CD4-positive, alpha-beta T cell (primary cell): ENCODE measurements around the gene ENKD1. TPM values are rescaled to one million over a fixed set of nuclear protein-coding genes. Genes with fewer than 3 reads are reported as not detected.

ENCODE experiments used
- ATAC-seq: fragments of 200-7000 bp; cut with Tn5 transposase; one replicate; pipeline ENCODE4 v1.10.0; 2022; ENCODE audit warnings: mild to moderate bottlenecking; ENCODE audit not compliant: poor library complexity
- CTCF ChIA-PET: fragments of 350-600 bp; sonication (Branson Sonifier 250); formaldehyde crosslinking; loops from one replicate; lab custom pipeline; 2021; ENCODE audit warnings: antibody characterized with exemption, inconsistent platforms; lab: Charles Lee
- POLR2A ChIA-PET: fragments of 350-600 bp; sonication (Branson Sonifier 250); formaldehyde crosslinking; loops from one replicate; lab custom pipeline; 2021; ENCODE audit warnings: antibody characterized with exemption, inconsistent platforms; lab: Charles Lee
- DNase-seq, 14 experiments: peaks; one replicate each; pipeline ENCODE4 v3.0.0-alpha.2; 2013 to 2020; ENCODE audit warnings: mixed read lengths in 2 of 14
- H3K27ac ChIP-seq, 2 donors: one replicate each; pipeline versions ENCODE4 v1.5.1 to v1.7.0; 2013; ENCODE audit warnings: low read length in 2 of 2, low read depth in 1 of 2, mild to moderate bottlenecking in 1 of 2
- H3K27me3 ChIP-seq, 2 experiments: 1 replicate in 1 of 2; 2 replicates in 1 of 2; pipeline versions ENCODE4 v1.6.1 to v1.7.0; 2013; ENCODE audit warnings: low read length in 2 of 2, control low read depth in 1 of 2, mild to moderate bottlenecking in 1 of 2, moderate library complexity in 1 of 2; ENCODE audit not compliant: insufficient read depth in 2 of 2, control insufficient read depth in 1 of 2
- H3K36me3 ChIP-seq: one replicate; pipeline ENCODE4 v1.6.1; 2013; ENCODE audit warnings: low read length, control low read depth; ENCODE audit not compliant: insufficient read depth
- H3K4me1 ChIP-seq: one replicate; pipeline ENCODE4 v1.6.1; 2013; ENCODE audit warnings: low read length, control low read depth; ENCODE audit not compliant: insufficient read depth
- H3K4me3 ChIP-seq: one replicate; pipeline ENCODE4 v1.5.1; 2013; ENCODE audit warnings: mild to moderate bottlenecking, low read length, moderate library complexity
- H3K9me3 ChIP-seq, 2 experiments: 1 replicate in 1 of 2; 2 replicates in 1 of 2; pipeline versions ENCODE4 v1.6.1 to v1.7.0; 2013; ENCODE audit warnings: low read length in 2 of 2, mild to moderate bottlenecking in 2 of 2, control low read depth in 1 of 2, moderate library complexity in 1 of 2; ENCODE audit not compliant: control insufficient read depth in 1 of 2, insufficient read depth in 1 of 2
- H3K27ac Mint-ChIP-seq: one replicate; pipeline ENCODE4 v1.8.0; 2020; ENCODE audit warnings: mixed read lengths
- H3K27me3 Mint-ChIP-seq: one replicate; pipeline ENCODE4 v1.8.0; 2021; ENCODE audit warnings: mixed read lengths
- H3K36me3 Mint-ChIP-seq: one replicate; pipeline ENCODE4 v1.8.0; 2021; ENCODE audit warnings: low read depth, mixed read lengths
- H3K4me1 Mint-ChIP-seq: one replicate; pipeline ENCODE4 v1.8.0; 2021; ENCODE audit warnings: low read depth, mixed read lengths
- H3K4me3 Mint-ChIP-seq: one replicate; pipeline ENCODE4 v1.8.0; 2020; ENCODE audit warnings: mild to moderate bottlenecking, mixed read lengths
- H3K9me3 Mint-ChIP-seq: one replicate; pipeline ENCODE4 v1.8.0; 2020; ENCODE audit warnings: mixed read lengths
- CTCF ChIP-seq: fragments of 200-600 bp; IDR thresholded peaks from one replicate; pipeline ENCODE4 v1.8.0; 2022; ENCODE audit warnings: antibody characterized with exemption, mild to moderate bottlenecking
- intact Hi-C, 2 experiments: fragments of 100-400 bp; cut with DNase I in 1 of 2; cut with micrococcal nuclease in 1 of 2; formaldehyde crosslinking; loops; one replicate each; pipeline versions ENCODE4 v1.15.1 to v1.9.0; 2023 to 2025; cut with DNase I, micrococcal nuclease
- total RNA-seq, 174 experiments: library from RNA in 2 of 174; stranded (reverse) in 2 of 174; gene quantifications; one replicate each; pipeline ENCODE4 v1.2.3 and lab custom pipeline; 2021 to 2026

Gene ENKD1
- total RNA-seq, 2 experiments from 2014 or later: 2.0 to 3.5 TPM

DNA sequence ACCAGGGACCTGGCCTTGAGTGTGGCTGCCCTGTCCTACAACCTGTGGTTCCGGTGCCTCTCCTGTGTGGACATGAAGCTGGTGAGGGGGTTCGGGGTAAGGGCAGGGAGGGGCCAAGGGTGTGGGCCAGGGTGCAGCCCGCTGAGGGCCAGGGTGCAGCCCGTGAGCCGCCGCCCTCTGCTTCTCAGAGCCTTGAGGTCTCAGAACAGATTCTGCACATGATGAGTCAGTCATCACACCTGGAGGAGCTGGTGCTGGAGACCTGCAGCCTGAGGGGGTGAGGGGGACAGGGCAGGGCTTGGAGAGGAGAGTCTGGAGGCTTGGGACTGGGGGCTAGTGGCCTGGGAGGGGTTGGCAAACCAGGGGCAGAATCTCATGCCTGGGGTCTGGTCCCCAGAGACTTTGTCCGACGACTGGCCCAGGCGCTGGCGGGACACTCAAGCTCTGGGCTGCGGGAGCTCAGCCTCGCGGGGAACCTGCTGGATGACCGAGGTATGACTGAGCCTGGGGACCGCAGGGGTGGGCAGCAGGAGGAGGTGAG lies 19.4 kb downstream of the ENKD1 start:
- Histone ChIP-seq H3K4me3 (no peak overlapping the region), H3K27ac (peak overlapping the region; percentile 36 to 83), H3K4me1 (peaks cover 42% of the 10 kb centered on the region), H3K36me3 (peaks cover 57% of the 10 kb centered on the region), H3K9me3 (no peaks in the 10 kb centered on the region), H3K27me3 (no peaks in the 10 kb centered on the region)
- Mint-ChIP-seq H3K36me3 (peaks cover 50% of the 10 kb centered on the region), H3K27me3 (no peaks in the 10 kb centered on the region), H3K9me3 (no peaks in the 10 kb centered on the region), H3K27ac (no peak overlapping the region), H3K4me3 (no peak overlapping the region), H3K4me1 (peaks cover 12% of the 10 kb centered on the region)
- CTCF ChIA-PET: interaction anchor here (1.5 kb wide), 1 partner anchor 133 kb away, joined by 4 read pairs; no protein-coding TSS in a partner anchor
- ATAC-seq: no peak
- POLR2A ChIA-PET: interaction anchor here (0.8 to 5.8 kb wide), 4 partner anchors 12 to 110 kb away, joined by 3 to 75 read pairs (median 39); partner anchors contain the start of genes ACD and CTCF
- intact Hi-C loops: no loop called here
- no peak for TF ChIP-seq CTCF
- DNase-seq: peak in 1 of 14 experiments; percentile 24

DNA sequence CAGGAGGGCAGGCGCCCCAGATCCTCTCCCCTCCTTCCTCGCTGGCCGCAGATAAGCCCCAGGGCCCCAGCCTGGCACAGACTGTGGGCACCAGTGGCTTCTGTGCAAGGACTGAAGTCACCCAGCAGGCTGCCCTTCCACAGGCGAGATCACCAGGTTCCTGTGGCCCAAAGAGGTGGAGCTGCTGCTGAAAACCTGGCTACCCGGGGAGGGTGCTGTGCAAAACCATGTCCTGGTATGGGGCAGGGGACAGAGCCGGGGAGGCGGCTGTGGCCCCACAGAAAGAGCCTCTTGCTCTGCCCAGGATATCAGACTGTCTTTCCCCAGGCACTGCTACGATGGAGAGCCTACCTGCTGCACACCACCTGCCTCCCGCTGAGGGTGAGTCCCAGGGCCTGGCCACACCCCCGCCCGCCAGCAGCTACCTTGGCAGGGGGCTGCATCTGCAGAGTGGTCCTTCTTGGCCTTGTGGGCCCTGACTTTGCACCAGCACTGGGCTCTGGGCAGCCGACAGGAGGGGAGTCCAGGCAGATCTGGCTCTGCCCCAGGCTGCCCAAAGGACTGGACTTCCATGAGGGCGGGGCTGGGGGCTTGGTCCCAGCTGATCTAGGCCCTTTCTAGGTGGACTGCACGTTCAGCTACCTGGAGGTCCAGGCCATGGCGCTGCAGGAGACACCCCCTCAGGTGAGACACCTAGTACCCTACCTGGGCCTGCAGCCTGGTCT lies 21.0 kb downstream of the ENKD1 start:
- H3K4me1 Mint-ChIP-seq: peaks cover 8% of the 10 kb centered on the region
- peak; percentile 15 for ATAC-seq
- H3K27ac Mint-ChIP-seq: peak overlapping the region; percentile 87
- peak overlapping the region; percentile 65 for H3K4me3 ChIP-seq
- peak overlapping the region; percentile 87 for H3K4me3 Mint-ChIP-seq
- peaks cover 39% of the 10 kb centered on the region for H3K4me1 ChIP-seq
- POLR2A ChIA-PET: interaction anchor here (0.5 to 5.8 kb wide), 23 partner anchors 11 to 338 kb away, joined by 3 to 90 read pairs (median 4); partner anchors contain the start of genes ACD, ATP6V0D1, C16orf86 and CTCF
- no peaks in the 10 kb centered on the region for H3K9me3 Mint-ChIP-seq
- H3K36me3 Mint-ChIP-seq: peaks cover 34% of the 10 kb centered on the region
- peak overlapping the region; percentile 73 to 83 for H3K27ac ChIP-seq
- H3K27me3 Mint-ChIP-seq: no peaks in the 10 kb centered on the region
- peak in 5 of 14 experiments; percentile 14 to 56 (median 45) for DNase-seq
- no peaks in the 10 kb centered on the region for H3K27me3 ChIP-seq
- intact Hi-C loops: loop anchor here in 1 of 2 experiments (1.0 kb wide), 1 partner anchor 124 kb away; no protein-coding TSS in a partner anchor
- CTCF ChIA-PET: interaction anchor here (0.6 to 7.4 kb wide), 16 partner anchors 13 to 140 kb away, joined by 3 to 65 read pairs (median 6); partner anchors contain the start of genes CTCF and RIPOR1
- no peak for TF ChIP-seq CTCF
- peaks cover 40% of the 10 kb centered on the region for H3K36me3 ChIP-seq
- no peaks in the 10 kb centered on the region for H3K9me3 ChIP-seq

- TF ChIP-seq CTCF: no peak
- peaks cover 23% of the 10 kb centered on the region for H3K36me3 Mint-ChIP-seq
- no peaks in the 10 kb centered on the region for H3K4me1 Mint-ChIP-seq
- ATAC-seq: no peak
- Histone ChIP-seq H3K36me3 (peaks cover 28% of the 10 kb centered on the region), H3K9me3 (no peaks in the 10 kb centered on the region), H3K27ac (peak overlapping the region in 1 of 2 donors; percentile 83), H3K4me3 (no peak overlapping the region), H3K4me1 (peaks cover 36% of the 10 kb centered on the region), H3K27me3 (no peaks in the 10 kb centered on the region)
- intact Hi-C loops: loop anchor here (1.0 kb wide), 5 partner anchors 23 to 123 kb away; partner anchors contain the start of gene CTCF (in 1 of the 2)
- H3K4me3 Mint-ChIP-seq: peak overlapping the region; percentile 79
- CTCF ChIA-PET: interaction anchor here (0.6 to 7.4 kb wide), 10 partner anchors 24 to 1190 kb away, joined by 3 to 65 read pairs (median 7); partner anchors contain the start of gene CTCF
- peak overlapping the region; percentile 79 for H3K27ac Mint-ChIP-seq
- peak in 1 of 14 experiments; percentile 32 for DNase-seq
- no peaks in the 10 kb centered on the region for H3K27me3 Mint-ChIP-seq
- POLR2A ChIA-PET: interaction anchor here (1.3 to 5.8 kb wide), 7 partner anchors 15 to 436 kb away, joined by 3 to 90 read pairs (median 24); partner anchors contain the start of genes ACD and CTCF
- no peaks in the 10 kb centered on the region for H3K9me3 Mint-ChIP-seq
Measured at GRCh38 chr16:67644038-67644437, 22.5 kb downstream of the ENKD1 start.
